SW480 (cell line): ENCODE results near the gene ADARB2.

Experiments used
- DNase-seq: peaks from one replicate; pipeline ENCODE4 v3.0.0-alpha.2; 2016; ENCODE audit warnings: low spot score

Gene ADARB2

DNA sequence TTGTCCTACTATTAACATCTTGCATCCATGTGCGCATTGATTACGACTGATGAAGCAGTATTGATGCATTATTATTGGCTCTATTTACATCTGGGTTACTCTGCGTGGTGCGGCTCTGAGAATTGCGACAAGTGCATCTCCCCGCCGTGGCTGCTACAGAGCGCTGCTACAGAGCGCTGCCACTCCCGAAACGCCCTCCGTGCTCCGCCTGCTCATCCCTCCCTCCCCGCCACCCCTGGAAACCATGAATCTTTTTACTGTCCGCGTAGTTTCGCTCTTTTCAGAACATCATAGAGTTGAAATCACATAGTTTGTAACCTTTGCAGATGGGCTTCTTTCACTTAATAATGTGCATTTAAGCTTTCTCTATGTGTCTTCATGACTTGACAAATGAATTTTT, 74.1 kb downstream of the ADARB2 start:
- no peak for DNase-seq

DNA sequence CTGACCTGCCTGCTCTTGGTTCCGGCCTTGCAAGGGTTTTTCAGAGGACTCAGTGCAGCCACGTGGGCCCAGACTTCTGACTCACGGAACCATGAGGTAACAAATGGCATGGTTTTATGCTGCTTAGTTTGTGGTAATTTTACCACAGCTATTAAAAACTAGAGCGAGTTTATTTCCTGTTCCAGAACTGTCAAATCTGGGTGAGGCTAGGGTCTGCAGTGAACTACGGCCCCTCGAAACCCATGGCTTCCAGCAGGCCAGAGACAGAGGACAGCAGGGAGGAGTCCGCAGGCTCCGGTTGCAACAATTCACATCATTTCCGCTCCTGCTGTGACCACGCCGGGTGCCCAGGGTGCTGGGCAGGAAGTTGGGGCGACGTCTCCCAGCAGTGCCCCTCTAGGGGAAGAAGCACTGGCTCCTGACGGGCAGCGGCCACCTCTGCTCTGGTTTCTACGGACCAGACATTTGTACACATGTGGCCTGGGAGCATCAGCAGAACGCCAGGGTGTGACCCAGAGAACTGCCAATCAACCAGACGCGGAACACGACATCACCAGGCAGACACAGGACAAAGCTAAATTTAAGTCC, 74.8 kb downstream of the ADARB2 start:
- no peak for DNase-seq

DNA sequence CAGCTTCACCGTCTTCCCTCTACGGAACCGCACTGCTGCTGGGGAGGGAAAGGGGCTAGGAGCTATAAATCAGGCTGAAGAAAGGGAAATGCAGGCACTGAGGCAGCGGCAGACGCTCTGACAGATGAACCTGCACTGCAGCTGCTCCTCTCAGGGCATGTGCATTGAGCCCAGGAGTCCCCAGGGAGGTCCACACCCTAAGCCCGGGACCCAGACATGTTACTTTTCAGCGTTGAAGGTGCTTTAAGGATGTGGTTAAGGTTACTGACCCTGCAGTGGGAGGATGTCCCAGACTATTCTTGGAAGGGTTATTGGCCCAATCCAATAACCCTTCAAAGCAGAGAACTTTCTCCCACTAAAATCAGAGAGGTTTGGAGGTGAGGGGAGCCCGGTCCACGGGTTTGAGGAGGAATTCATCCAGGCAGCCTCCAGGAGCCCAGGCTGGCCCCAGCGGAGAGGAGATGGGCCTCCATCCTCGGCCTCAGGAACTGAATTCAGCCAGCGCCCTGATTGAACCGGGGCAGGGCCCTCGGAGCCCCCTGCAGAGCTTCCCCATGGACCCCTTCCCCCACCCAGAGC, 75.4 kb downstream of the ADARB2 start:
- DNase-seq = no peak

DNA sequence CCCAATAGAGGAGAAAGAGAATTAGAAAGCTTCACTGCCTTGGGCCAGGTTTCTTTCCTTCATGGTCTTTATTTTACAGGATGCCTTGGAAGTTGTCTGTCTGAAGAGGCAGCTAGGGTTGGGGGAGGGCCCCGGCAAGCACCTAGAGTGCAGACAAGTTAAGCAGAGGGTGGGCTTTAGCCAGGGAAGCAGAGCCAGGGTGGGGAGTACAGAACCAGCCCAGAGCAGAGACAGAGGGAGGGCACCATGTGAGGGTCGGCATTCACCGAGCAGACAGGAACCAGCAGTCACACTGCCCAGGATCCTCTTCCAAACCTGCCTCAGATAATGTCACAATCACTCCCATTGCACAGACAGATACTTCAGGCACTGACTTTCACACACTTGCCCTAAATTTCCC, 75.9 kb downstream of the ADARB2 start:
- DNase-seq = no peak

DNA sequence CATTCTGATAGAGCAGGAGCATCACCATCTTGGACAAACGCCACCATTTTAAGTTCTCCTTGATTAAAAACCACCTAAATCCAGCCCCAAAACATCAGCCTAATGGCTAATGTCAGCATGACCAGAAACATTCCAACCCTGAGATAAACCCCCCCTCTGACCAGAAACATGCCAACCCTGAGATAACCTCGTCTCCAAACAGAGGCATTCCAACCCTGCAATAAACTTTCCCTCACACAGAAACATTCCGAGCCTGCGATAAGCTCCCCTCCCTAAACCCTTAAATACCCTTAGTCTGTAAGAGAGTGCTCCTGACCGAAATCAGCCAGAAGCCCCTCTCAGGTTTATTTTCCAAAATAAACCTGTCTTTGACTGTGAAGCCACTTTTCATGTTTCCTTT, 76.5 kb downstream of the ADARB2 start:
- no peak for DNase-seq

DNA sequence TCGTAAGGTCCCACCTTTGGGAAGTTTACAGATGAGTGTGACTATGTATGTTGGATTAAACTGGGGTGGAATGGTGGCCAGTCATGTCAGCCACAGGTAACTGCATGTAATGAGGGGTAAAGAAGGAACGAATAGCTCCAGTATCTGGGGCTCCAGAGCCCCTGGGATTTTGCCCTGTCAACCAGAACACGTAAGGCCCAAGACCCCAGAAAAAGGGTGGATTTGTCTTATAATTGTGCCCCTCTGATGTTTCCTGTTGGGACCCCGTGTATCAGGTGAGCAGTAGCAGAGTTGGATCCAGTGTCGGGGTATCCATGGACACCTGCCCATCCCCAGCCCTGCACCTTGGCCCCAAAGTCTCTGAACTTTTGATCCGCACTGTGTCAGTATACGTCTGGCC, 76.9 kb downstream of the ADARB2 start:
- DNase-seq = no peak

DNA sequence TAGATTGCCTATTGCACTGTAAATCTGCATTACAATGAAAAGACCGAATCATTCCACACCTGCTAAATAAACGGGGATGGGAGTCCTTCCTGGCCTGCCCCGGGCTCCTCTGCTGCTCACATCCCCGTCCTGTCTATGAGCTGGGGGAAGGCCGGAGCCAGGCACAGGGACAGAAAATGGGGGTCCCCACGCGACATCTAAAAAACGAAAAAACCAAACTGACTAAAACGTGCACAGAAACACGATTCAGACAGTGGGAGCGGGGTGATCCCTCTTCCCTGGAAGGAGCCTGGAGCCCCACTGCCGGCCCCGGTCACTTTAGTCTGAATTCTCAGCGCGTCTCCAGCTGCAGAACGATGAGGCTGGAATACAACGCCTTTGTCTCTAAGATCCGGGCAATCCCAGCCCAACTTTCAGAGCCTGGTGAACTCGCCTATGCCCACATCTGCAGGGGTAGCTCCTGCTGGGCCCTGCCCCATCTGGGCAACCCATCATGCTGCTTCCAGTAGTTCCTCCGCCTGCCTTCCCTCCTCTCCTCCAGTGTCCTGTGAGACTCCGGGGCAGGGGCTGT, 78.0 kb downstream of the ADARB2 start:
- DNase-seq = no peak

DNA sequence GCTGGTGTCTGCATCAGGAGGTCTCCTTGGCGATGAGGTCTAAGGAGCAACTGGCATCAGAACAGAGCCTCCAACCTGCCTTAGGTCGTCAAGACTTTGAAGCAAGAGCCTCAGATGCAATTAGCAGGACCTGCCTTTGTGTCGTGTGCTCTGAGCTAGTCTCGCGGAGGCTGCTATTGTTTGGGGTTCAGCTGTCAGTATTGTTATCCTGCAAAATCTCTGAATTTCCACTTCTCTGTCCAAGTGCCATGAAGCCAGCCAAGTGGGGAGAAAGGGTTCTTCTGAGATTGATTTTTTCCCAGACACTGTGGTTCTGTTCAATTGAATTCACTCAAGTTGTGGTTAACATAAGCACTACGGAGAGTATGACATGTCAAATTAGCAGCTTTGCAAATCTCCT, 78.7 kb downstream of the ADARB2 start:
- DNase-seq = no peak

DNA sequence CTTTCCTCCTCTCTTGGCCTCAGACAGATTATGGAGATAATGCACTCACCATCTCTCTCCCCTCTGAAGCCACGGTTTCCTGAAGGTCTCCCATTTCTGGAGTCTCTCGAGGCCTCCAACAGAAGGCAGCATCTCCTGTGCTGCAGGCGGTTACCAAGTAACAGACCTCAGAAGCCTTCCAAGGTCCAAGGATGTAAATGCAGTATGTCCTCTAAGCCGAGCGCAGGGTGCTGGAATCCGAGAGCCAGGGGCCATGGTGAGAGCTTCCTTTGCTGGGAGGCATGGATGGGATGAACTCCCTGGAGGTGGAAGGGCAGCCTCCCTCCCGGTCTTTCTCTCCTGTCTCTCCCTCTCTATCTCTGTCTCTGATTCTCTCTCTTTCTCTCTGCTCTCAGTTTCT, 79.8 kb downstream of the ADARB2 start:
- DNase-seq = no peak

DNA sequence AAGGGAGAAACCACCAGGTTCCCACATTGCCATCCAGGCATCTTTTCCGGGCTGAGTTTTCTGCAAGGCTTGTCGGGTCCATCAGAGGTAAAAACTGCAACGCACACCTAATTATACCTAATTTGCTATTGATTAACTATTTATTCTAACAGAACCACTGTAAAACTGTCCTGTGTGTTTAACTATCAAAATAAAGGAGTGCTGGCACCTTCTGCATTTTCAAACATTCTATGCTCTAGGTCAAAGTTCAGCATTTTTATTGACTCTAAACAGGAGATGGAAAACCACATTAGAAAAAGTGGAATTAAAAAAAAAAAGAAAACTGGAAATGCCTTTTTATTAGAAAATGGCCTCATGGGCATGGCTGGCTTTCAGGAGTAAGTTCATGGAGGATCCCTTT, 82.0 kb downstream of the ADARB2 start:
- DNase-seq = no peak

DNA sequence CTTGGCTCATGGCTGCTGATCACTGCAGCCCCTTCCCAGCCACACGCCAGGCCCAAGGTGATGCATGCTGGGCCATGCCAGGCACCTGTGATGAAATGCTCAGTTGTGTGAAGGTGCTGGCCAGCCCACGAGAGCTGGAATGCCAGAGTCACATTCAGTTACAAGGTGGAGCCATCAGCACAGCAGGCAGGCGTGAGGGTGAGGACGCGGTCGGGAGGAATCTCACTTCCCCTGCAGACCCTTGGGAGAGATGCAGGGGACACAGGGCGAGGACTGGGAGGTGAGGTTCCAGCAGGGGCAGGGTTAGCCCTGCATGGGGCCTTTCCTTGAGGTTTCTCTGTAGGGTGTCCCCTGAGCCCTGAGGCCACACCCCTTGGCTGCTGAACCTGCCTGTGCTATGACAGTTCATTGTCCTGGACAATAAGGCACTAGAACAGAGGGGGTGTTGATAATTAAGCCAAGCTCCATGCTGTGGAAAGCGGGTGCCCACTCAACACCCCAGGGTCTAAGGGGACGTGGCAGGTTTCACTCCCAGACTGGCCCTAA, 82.4 kb downstream of the ADARB2 start:
- no peak for DNase-seq

DNA sequence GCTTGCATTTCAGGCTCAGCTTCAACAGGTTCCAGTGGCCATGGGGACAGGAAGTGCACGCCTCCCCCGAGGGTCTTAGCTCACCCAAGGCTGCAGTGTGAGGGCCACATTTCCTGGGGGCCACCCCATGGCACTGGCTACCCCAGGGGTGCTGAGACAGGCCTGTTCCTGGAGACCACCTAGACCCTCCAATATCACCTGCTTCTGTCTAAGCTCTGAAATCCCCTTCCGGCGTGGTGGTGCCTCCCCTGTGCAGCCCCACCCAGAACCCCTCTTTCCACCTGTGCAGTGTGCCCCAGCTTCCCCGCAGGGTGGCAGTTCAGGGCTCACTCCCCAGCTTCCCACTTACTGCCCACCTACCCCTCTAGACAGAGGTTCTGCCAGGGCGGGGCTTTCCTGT, 83.1 kb downstream of the ADARB2 start:
- no peak for DNase-seq

DNA sequence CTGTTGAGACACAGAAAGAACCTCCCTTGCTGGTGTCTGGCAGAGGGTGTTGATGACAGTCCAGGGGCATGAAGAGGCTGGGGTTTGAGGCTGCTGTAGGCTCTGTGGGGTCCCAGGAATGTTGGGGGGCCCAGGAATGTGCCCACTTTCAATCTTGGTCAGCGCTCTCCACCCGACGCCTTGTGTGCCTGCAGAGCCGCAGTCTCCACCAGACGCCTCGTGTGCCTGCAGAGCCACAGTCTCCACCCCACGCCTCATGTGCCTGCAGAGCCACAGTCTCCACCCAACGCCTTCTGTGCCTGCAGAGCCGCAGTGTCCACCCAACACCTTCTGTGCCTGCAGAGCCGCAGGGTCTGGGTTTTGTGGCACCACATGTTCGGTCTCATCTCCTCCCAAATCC, 84.0 kb downstream of the ADARB2 start:
- no peak for DNase-seq

DNA sequence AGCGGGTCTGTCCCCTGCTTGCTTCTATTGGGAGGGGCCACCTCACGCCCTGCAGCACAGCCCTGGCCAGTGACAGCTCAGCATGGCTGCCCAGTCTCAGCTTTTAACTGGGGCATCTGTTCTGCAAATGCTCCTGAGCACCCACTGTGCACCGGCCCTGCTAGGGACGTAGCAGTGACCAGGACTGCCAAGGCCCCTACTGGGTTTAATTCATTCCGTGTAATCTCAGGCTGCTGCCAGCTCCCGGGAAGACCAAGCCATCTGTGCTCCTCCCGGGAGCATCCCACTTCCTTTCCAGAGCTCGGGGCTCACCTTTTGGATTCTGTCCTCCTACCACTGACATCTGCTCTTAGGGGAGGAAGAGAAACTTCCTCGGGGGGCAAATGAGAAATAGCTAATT, 85.2 kb downstream of the ADARB2 start:
- DNase-seq = no peak

DNA sequence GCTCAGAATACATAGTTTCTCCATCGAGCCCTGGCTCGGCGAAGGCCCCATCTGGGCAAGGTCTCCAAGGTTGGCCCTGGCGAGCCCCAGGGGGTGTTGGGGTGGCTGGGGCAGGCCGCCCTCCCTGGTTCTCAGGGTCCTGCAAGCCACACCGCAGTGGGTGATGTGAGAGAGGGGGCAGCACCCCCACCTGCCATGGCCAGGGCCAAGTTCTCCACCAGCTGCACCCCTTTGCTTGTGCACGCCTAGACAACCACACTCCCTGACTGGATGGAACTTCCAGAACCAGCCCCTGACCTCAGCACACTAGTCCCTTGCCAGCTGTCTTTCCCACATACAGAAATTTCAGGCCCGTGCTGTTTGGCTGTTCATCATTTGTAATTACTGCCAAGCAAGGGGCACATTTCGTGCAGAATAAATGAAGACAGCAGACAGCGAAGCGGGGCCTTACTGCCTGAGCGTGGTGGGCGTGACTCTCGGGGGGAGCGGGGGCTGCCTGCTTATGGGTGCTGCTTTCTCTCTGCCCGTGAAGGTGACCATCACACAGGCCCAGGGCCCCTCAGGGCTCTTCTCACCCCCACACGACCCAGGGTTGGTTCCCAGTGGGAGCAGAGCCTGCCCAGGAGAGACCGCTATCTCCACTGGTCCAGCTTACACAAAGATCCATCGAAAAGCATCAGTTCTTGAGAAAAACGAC, 85.9 kb downstream of the ADARB2 start:
- DNase-seq = no peak

DNA sequence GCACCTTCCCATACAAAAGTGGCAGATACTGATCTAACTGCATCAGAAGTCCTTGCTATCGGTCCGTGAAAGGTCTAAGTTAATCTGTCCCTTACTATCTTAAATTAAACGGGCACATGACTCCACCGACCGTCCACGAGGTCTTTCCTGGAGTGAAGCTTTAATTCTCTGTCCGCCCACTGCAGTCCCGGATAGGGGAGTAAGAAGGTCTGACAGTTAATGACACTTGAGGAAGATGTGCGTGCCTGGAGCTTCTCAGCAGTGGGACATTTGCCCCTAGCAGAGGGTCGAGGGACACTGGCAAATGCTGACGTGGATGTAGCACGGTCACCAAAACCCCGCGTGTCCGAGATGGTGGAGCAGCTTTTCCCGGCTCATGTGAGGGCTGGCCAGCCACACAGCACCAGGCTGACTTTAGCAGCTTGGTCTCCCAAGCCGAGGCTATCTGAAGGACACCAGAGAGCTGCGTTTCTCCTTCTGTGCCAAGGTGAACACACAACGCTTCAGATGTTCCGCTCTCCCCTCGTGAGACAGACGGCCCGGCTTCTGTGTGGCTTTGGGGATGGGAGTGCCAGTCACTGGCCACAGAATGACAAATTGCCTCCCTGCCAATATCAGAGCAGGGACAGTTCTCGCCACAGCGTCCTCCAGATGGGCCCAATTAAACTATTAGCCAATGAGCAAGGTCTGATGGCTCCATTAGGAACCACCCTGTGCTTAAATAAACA, 86.6 kb downstream of the ADARB2 start:
- no peak for DNase-seq

DNA sequence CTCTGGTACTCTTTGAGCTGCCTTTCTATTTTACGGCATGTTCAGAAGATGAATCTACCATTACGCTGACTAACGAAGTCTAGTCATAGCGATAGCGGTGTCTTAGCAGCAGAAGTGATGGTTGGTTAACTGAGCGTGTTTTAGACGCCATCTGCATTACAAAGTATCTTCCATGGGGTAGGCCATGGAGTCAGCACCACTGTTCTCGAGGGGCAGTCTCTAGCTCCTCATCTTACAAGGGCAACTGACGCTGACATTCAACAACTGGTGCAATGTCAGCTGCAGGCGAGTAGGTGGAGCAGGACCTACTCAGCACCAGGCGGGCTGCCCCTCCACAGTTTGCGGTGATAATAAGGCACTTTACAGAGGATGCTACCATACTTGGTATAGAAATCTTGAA, 88.7 kb downstream of the ADARB2 start:
- no peak for DNase-seq

DNA sequence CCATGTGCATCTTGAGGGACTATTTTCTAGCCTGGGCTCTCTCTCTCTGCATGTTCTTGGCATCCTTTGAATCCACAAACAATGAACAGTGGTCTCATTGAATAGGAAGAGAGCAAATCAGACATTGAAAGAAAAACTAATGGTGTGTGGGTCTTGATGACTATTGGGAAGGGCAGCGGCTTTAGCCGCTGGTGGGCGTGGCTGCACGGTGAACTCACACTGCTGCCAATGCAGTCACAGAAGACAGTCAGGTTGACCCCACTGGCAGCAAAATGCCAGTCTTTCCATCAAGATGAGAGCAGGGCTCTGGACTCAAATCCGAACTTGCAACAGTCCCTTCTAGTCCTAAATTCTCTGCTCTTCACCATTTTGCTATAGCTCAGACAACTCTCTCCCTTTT, 91.0 kb downstream of the ADARB2 start:
- no peak for DNase-seq

DNA sequence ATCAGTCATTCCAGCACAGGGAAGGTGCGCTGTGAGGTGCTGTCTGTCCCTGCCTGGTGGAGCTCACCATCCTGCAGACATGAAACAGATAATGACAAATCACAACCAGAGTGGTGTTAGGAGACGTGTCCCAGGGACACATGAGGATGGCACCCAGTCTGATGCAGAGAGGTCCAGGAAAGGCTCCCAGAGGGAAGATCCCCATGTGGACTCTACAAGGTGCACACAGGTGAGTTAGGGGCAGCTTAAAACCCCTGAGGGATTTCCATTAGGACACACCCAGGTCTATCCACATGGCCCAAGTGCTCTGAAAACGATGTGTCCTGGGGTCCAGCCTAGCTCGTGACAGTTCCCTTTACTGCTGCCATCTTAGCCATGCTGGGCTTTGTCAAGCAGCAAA, 91.4 kb downstream of the ADARB2 start:
- no peak for DNase-seq

DNA sequence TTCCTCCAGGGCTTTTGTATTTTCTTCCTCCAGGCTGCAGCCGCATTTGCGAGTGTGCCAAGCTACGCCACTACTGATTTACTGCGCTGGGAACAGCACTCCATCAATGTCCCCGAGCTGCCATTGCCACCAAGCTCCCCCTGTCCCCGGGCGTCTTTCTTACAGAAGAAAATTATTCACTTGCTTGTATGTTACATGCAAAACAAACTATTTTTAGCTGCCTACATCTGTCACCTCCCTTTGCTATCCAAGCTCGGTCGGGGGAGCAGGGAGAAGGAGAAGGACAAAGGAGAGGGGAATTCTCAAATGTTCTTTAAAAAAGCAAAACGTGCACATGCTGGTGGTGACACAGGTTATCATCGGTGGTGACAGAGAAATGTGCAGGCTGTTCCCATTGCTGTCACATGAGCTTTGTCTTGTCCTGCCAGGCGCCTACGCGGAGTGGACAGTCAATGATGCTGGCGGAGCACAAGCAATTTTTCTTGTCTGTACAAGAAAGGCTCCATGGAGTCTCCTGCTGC, 93.1 kb downstream of the ADARB2 start:
- no peak for DNase-seq

DNA sequence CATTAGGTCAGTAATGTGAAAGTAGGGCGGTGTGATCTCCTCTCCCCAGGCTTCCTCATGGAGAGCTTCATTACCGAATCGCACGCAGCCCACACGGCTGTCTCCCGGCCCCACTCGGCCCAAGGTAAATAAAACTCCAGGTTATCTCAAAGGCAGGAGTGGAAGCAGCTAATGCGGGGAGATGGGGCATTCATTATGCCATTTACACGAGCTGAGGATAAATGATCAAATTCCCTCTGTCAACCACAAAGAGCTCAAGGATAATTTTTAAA, 93.5 kb downstream of the ADARB2 start:
- DNase-seq = no peak

DNA sequence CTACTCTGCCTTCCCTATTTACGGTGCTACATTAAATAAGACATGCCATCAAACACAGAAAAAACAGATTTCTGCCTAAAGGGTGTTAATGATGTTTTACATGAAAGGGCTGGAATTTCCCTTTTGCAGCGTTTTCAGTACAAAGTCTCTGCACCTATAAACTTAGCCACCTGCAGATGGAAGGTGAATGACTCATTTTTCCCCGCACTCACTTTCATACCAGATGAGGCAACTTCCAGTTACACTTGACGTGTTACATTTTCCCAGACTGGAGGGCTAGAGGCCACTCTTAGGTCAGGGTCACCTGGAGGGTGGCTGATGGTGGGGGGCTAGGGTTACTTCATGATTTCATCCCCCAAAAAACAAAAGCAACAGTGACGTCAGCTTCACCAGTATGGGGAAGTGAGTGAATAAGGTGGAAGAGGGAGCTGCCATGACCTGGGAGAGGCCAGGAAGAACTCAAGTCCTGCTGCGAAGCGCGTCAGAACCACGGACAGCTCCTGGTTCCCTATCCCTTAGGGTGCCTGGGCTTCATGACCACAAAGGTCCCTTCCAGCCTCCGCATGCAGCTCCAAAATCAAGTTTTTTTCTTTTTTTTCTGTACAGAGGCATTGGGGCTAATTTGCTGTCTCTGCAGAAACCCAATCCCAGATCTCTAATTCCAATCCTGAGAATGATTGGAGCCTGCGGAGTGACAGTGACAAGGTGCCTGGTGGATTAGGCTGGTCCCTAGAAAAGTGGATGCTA, 94.0 kb downstream of the ADARB2 start:
- peak; percentile 5 for DNase-seq
